GM18861 (cell line): Measurements from ENCODE around the gene IFIH1.

Experiments used
- ATAC-seq: cut with Tn5 transposase; IDR thresholded peaks from one replicate; pipeline ENCODE4 v1.9.1; 2021; ENCODE audit not compliant: unreplicated experiment

Gene IFIH1

DNA sequence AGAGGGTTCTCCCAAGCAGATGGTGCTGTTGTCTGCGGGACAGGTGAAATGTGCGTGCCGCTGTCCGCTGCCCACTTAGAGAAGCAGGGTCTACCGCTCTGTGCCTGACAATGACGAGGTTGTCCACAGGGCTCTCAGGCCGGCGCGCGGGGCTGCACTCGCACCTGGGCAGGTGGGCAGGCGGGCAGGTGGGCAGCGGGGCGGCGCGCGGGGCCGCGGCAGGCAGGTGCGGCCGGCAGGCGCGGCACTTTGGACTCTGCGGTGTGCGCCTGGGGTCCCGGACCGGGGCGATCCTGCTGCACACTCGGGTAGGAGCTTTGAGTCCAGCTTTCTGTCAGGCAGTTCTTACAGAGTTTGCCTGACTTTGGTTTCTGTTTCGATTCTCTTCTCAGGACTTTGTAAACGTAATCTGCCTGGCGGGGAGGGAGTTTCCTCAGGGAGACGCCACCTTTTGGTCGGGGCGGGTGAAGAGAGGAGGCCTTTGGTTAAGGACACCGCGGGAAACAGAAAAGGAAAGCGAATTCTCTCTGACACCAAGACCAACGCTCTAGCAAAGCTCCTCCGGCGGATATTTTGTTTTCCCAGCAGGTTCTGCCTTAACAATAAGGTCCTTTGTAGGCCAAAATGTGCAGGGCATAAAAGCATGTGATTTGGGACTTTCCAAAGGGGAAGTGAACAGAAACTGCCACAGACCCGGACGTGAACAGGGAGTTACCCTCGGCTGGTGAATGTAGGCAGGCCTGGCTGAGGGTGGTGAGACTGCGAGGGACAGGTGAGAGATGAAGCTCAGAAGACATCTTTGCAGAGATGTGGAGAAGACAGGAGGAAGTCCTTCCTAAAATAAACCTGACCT is at the start of gene IFIH1:
Gene IFIH1, minus strand, starts transcription at position 357 of the 853 bp plus-strand sequence. CDS start 377 bp downstream, outside the sequence.
- peak; percentile 73 for ATAC-seq

DNA sequence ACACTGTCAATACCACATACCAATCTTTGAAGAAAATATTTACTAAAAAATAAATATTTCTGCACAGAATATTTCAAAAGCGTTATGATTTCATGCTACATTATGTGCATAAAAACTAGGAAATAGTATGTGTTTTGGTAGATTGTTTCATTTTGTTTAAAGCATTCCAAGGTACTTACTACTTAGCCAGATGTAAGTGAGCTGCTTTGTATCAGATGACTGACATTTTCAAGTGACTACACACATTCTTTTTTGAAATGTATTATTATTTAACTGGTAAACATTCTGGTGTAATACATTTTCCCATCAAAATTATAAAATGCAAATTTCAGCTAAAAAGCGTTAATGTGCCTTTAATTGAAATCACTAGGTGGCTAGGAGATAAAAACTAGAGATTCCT is 46.9 kb upstream of the IFIH1 start:
- no peak for ATAC-seq

DNA sequence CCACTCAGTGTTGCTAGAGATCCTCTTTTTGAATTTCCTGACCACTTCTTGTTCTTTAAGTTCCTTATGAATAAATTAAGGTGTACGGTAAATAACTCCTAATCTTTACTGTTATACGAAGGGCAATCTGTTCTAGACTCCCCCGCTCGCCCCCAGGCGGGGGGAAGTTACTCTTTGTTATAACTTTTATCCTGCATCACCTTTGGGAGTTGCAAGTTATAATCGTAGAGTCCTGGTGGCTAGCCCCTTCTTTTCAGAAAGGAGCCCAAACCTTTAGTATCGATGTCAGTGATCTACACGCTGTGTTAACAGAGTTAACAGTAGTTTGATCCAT is 26.1 kb upstream of the IFIH1 start:
- no peak for ATAC-seq

DNA sequence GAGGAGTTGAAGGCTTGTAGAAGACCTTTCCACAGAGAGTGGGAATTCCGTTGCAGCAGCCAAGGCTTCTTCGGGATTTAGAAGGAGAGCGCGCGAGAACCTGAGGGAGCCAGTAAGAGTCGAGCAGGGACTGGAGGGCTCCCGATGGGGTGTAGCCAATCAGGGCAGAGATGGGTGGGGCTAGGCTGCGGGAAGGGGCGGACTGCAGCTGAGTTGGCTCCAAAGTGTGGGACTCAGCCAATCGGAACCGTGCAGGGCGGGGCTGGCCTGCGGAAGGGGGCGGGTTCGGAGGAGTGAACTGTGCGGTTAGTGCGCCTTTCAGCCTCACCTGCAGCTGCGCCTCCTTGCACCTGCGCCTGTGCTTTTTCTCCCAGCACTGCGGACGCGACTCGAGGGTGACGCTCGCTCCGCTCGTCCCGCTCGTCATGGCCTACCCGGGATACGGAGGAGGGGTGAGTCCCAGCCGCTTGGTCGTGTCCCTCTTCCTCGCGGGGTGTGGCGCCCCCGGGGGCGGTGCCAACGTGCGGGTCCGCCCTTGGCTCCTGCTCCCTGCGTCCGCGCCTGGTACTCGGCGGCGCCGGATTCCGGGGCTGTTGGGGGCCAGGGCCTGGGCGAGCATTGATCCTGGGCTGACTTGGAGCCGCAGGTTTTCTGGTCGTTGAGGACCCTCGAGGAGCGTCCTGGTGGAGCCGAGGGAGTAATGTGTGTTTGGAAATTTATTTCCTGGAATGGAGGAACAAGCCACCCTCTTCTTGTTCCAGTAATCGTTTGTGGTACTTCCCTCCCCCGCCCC is 25.5 kb upstream of the IFIH1 start, which contains the start of gene GCA:
Gene GCA, plus strand, starts transcription at position 309 of the 793 bp plus-strand sequence. Its CDS starts 117 bp downstream, at position 426.
- peak; percentile 97 for ATAC-seq

DNA sequence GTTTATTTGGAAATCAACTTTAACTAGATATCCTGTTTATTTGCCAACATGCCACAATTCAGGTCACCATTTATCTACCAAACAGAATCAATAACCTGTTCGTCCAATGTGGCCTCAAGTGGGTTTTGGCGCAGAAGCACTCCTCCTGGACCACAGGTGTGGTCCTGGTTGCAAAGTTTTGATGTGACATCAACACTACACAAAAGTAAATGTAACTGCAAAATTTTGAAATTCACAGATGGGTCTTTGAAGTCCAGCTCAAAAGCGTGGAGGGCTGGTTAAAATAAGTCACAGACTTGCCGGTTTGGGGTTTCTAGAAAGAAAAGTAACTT is 25.0 kb upstream of the IFIH1 start:
- peak; percentile 1 for ATAC-seq

DNA sequence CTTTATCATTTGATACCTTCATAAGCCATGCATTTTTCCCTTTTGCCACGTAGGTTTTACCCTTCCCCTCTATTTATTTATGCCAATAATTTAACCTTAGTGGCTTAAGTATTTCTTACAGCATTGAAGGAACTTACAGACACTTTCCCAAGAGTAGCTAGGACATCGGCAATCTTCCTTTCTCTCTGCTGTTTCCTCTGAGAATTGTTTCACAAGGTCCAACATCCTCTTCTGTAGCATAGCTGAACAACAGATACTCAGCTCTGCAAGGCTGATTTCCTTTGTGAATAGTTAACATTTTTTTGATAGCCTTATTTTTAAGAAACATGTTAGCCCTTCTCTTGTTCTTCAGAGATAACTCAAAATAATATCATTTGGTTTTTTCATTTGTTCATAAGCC is 24.4 kb upstream of the IFIH1 start:
- no peak for ATAC-seq

DNA sequence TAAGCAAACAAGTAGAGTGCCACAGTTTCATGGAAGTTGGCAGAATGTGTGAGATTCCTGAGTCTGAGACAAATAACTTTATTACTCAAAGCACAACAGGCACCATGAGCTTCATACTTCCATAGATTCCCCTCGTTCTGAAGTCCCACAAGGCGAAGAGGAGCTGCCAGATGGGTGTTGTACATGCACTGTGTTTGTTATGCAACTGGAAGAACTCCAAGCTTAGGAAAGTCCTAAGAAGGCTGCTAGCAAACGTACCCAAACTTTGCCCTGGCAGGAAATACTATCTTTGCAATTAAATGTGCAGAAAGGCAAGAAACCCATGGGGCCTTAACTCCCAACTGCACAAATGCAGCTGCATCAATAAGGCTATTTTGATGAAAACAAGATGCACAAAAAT is 23.8 kb upstream of the IFIH1 start:
- no peak for ATAC-seq

DNA sequence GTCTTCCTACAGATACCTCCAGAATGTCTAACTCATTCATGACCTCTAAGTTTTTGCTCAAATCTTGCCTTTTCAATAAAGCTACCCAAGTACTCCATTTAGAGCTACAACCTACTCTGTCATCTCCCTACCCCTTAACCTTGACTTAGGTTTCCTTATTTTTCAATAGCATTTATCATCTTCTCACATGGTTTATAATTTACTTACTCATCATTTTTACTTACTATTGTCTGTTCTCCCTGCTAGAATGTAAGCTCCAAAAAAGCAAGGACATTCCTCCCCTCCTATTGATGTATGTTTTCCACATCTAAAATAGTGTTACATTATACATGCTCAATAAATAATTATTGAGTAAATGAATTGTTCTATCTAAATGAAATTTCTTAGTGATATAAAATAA is 22.3 kb upstream of the IFIH1 start:
- no peak for ATAC-seq

DNA sequence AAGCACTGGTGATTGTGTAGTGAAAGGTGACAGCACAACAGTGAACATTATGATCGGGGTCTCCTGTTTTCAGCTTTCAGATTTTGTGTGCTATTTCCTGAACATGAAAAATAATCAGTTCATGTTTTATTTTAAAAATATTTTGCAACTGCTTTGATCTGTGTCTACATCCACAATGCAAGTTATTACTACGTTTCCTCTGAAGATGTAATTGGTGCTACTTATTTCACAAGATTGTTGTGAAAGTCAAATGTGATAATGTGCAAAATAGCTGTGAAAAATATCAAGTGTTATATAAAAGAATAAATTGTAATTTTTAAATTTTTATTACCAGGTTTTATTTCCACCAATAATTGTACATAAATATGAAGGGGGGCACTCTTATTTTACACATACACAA is 19.4 kb upstream of the IFIH1 start:
- ATAC-seq, result no peak

DNA sequence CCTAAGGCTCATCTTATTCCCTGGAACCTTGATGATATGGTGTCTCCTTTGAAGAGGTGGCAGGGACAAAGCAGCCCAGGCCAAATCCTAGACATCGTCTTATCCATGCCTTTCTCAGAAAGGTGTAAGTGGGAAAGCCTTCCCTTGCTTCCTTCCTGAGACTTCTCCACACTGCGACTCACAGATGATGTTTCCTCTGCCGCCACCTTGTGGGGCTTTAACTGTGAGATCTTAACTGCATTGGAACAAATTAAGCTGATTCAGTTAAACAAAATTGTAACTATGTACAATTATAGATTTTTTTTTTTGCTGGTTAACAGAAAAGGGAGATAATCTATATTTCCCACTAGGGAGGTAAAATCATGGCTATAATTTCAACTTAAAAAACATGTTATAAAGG is 15.5 kb upstream of the IFIH1 start:
- peak; percentile 60 for ATAC-seq

DNA sequence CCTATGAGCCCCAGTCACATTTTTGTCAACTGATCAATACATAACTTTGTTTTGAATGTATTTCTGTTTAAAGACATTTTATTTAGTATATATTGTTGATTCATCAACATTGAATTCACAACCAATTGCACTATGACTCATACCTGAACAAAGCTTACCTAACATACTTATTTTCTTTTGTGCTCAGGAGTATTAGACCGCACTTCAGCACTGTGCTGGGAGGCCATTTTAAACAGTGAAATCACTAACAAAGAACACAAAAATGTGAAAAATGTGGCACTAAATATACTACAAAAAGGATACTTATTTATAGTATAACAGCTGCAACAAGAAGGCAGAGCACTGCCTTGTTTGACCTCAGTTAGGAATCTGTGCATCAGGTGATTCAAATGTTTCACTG is 12.4 kb upstream of the IFIH1 start:
- no peak for ATAC-seq

DNA sequence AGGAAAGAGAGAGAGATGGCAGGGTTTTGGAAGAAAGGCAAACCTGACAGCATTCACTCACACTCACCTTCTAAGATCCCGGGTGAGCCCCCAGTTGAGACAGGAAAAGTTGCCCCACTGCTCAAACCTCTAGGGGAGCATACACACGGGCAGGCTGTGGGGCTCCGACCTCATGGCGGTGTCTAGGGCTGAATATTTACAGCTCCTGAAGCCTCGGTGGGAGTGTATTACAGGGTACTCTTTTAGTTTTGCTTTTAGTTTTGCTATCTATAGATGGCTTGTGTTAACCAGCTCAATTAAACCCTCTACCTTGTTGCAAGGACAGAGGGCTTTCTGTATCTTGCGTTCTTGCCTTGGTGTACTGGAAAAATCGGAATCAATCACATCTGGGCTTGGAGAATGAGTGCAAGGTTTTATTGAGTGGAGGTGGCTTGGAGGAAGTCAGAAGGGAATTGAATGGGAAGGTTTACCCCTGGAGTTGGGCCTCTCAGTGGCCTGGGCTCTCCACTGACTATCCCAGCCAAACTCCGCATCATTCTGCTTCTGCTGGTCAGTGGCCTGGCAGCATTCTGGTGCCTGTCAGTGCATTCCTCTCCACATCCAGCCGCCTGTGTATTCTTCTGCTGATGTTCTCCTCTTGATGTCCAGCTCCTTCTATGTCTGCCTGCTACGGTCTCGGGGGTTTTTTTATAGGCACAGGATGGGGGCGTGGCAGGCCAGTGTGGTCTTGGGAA is 10.1 kb upstream of the IFIH1 start:
- peak; percentile 39 for ATAC-seq

DNA sequence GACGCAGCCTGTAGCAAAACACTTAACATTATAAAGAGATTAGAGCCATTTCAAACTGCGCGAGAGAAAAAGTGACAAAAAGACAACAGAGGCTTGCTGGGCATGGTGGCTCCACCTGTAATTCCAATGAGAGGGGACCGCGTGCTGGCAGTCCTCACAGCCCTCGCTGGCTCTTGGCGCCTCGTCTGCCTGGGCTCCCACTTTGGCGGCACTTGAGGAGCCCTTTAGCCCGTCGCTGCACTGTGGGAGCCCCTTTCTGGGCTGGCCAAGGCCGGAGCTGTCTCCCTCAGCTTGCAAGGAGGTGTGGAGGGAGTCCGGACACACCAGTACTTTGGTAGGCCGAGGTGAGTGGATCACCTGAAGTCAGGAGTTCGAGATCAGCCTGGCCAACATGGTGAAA is 9.3 kb upstream of the IFIH1 start:
- ATAC-seq, result no peak

DNA sequence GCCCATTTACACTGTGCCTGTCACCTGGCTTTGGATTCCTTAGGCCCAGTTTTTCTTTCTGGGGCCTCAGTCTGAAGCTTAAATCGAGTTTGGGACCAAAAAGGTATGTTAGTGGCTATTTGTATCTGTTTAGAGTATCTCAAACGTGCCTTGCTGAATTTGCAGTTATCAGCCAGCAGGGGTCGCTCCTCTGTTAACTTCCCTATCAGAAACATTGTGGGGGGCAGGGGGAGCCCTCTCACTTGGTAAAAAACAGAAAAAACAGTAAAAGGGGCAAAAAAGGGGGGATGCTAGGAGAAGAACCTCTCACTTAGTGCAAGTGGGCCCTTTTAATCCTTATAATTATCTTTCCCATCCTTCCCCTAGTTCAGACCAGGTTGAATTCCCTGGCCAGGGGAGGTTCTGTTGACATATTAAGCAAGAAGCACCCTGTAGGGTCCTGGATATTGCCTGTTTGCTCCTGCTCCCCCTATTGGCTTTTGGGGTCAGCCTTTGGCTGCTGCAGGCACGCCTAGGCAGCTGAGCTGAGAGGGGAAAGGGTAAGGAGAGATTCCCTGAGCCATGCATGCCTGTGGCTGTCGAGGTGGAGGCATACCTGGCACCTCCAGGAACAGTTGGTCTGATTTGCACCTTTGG is 8.8 kb upstream of the IFIH1 start:
- ATAC-seq, result no peak

DNA sequence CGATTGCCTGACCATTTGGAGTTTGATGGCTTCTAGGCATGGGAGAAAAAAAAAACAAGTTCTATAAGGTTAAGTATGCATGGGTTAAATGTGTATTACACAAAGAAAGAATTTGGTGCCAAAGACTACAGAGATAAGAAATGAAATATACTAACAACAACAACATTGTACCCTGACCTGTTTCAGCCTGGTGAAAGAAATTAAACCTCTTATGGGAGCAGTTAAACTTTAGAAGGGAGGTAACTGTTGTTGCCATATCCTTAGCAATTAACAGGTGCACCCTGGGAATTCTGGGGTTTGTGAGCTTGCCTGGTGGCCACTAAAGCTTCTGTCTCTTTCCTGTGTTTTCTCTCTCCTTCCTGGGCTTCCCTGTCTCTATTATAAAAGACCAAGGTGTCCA is 6.5 kb upstream of the IFIH1 start:
- ATAC-seq, result no peak

DNA sequence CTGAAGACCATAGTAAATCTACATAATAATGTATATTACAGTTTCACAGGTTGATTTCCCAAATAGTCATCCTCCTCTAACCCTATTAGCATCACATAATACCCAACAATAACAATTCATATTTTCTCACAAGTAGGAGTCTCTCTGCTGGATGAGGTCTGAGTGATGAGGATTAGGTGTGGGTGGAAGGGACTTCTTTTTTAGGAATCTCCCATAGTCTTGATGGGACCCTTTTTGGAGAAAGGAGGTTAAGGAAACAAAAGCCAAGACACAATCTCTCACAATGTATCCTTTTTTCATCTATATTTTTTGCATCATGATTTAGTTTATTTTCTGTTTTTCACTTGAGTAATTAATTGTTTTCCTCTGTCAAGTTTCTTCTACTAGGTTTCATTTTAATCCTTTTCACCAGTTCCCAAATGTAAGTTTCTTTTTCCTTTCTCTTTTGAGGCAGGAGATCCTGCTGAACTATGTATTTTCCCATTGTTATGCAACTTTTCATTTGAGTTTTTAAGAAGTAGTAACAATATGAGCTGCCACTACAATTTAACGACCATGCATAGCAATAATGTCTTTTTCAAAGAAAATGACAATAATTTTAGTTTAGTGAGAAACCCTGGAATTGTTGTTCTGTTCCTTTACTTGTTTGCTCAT is 2.5 kb upstream of the IFIH1 start:
- no peak for ATAC-seq

DNA sequence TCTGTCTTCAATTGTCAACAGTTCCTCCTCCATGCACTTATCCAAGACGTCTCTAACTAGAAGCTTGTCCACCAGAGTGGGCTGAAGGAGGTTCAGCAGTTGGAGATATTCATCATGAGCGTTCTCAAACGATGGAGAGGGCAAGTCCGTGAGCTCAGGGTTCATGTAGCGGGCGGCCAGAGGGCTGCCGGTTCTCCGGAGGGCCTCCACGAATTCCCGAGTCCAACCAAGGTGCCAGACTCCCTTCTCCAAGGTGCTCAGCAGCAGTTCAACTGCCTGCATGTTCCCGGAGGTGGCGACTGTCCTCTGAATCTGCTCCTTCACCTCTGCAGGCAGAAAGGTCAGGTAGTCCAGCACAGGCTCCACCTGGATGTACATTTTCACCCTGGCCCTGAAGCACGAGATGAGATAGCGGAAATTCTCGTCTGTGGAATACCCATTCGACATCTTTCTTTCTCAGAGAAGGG is 590 bp downstream of the IFIH1 start:
- ATAC-seq, result peak; percentile 0

DNA sequence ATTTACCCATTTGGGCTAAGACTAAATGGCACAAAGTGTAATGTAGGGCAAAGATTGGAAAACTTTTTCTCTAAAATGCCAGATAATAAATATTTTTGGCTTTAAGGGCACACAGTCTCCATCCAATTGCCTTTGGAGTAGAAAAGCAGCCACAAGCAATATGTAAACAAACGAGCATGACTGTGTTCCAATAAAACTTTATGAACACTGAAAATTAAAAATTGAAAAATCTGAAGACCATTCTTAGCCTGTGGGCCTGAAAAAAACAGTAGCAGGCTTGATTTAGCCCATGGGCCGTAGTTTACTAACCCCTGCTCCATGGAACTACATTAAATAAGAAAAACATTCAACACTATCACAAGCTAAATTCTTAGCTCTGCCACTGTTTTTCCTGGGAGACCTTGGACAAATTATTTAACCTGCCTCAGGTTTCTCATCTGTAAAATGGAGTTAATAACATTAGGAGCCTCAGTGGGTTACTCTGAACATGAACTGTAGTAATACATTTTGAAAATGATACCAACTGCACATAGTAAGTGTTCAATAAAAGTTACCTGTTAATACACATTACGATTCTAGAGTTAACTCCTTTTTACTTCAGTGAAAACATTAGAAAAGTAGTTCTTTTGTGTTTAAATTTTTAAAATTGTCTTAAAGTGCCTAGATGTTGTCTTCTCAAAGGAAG is 1.3 kb downstream of the IFIH1 start:
- no peak for ATAC-seq

DNA sequence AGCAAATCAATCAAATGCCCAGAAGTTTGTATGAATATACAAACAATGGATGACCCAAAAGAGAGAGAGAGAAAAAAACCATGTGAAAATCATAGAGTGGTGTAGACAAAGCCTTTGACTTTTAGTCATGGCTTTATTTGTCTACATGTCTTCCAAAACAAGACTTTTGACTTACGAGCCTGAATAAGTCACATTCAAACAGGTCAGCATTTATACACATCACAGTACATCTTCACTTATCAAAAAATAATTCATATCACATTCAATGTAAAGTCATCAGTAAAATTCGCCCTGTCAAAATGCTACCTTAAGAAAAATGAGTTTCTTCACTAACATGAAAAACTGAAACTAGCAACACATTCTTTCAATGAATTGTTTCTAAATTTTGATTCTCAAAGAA is 1.9 kb downstream of the IFIH1 start:
- ATAC-seq, result no peak

DNA sequence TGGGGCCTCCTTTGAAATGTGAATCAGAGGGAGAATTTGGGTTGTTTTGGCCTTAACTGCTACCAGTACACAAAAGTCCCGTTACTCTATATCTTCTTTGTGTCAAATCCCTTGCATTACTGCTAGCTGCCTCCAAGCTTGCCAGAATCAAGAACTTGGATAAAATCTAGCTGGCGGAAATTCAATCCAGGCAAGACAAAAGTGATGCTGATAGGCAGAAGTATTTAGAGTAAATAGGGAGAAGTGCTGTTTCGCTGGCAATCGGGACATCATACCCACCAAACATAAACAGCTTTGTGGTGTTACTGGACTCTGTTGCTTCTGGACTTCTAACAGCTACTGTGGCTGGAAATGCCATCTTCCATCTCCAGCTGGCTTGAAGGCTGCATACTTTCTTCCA is 2.5 kb downstream of the IFIH1 start:
- ATAC-seq, result no peak
